Heart right ventricle (tissue), 16 donors: ENCODE results near the gene ARGLU1. TPM values are rescaled to one million over a fixed set of nuclear protein-coding genes. Genes with fewer than 3 reads are reported as not detected.

ENCODE experiments used
- ATAC-seq, 8 donors: fragments of 200-7000 bp; cut with Tn5 transposase; one replicate each; pipeline ENCODE4 v1.9.1; 2020; ENCODE audit warnings: mild to moderate bottlenecking in 8 of 8, moderate library complexity in 8 of 8, moderate number of reproducible peaks in 1 of 8
- DNase-seq, 2 donors: peaks; one replicate each; pipeline ENCODE4 v3.0.0-alpha.2; 2020
- H3K27ac ChIP-seq, 10 donors: fragments of 200-600 bp; sonication (generic) in 2 of 10; one replicate each; pipeline versions ENCODE4 v1.5.0 to v1.8.0; 2020 to 2022; ENCODE audit warnings: mild to moderate bottlenecking in 3 of 10
- H3K27me3 ChIP-seq, 7 donors: fragments of 200-600 bp; one replicate each; pipeline ENCODE4 v1.8.0; 2021 to 2022; ENCODE audit warnings: mild to moderate bottlenecking in 2 of 7
- H3K36me3 ChIP-seq, 9 donors: fragments of 200-600 bp; sonication (generic) in 1 of 9; one replicate each; pipeline versions ENCODE4 v1.5.0 to v1.8.0; 2020 to 2022; ENCODE audit warnings: mild to moderate bottlenecking in 2 of 9
- H3K4me1 ChIP-seq, 9 donors: fragments of 200-600 bp; sonication (generic) in 1 of 9; one replicate each; pipeline versions ENCODE4 v1.5.0 to v1.8.0; 2020 to 2022; ENCODE audit warnings: mild to moderate bottlenecking in 4 of 9
- H3K4me3 ChIP-seq, 10 donors: fragments of 200-600 bp; sonication (generic) in 2 of 10; one replicate each; pipeline versions ENCODE4 v1.5.0 to v1.8.0; 2020 to 2022; ENCODE audit warnings: mild to moderate bottlenecking in 7 of 10, moderate library complexity in 2 of 10
- H3K9me3 ChIP-seq, 11 donors: fragments of 200-600 bp in 10 of 11; sonication (generic) in 2 of 11; one replicate each; pipeline versions ENCODE4 v1.5.0 to v1.8.0; 2013 to 2022; ENCODE audit warnings: mild to moderate bottlenecking in 2 of 11, control low read depth in 1 of 11, moderate library complexity in 1 of 11
- WGBS, 2 donors: extraction: QIAGEN DNeasy Blood & Tissue Kit; methylation state at CpG; one replicate each; pipeline ENCODE4 v1.1.7; 2013; ENCODE audit warnings: inconsistent platforms in 1 of 2; 5-methylcytosine and 5-hydroxymethylcytosine counted together
- intact Hi-C, 10 donors: fragments of 100-400 bp; cut with DNase I; formaldehyde crosslinking; loops; one replicate each; pipeline versions ENCODE4 v1.11.1 to v1.14.2; 2022
- polyA plus RNA-seq, 2 donors: library from polyadenylated mRNA; stranded (reverse); fragments of 200-250 nt; gene quantifications; one replicate each; pipeline ENCODE4 v1.2.3, GENCODE V29; 2013
- total RNA-seq, 10 donors: library from RNA; stranded (reverse); fragmentation: NEBNext Ultra II Directional in 3 of 10; extraction: Animal tissue kit (Norgen Biotek cat#: 25700) in 3 of 10; gene quantifications; one replicate each; pipeline versions ENCODE4 v1.2.1 to v1.2.4, GENCODE V29; 2021 to 2023
- TF ChIP-seq, protein P1 (sequence below), 9 donors: fragments of 200-600 bp; sonication (generic) in 2 of 9; IDR thresholded peaks; one replicate each; pipeline versions ENCODE4 v1.5.0 to v1.8.0; 2021 to 2022; ENCODE audit warnings: antibody characterized with exemption in 9 of 9, mild to moderate bottlenecking in 5 of 9, moderate library complexity in 1 of 9
- donor health status: Arrhythmogenic right ventricular cardiomyopathy.
- donor health status: ischemic (EF 13 %, LVEDD 7.1; RV severe dilation, severe dysfunction).
- donor health status: healthy with polysubstance abuse.
- donor health status: DM: no; HTN: yes; CAD: no.
- donor health status: DM: no; HTN: no; CAD: no.
- donor health status: ischemic (EF 25% LVEDD 6.9; RV normal size, moderate dysfunction).
- donor health status: ischemic (EF 25% LVEDD 5.7; RV mildly dilated, moderate dysfunction).
- donor health status: healthy.
- donor health status: DM: yes; HTN: yes; CAD: no.
- donor health status: Ischemic cardiomyopathy.
- donor health status: ischemic (EF 35%, LVEDD 5.7; RV mildly dilated, moderate dysfunction).
- donor health status: nonischemic (EF 11% LVEDD 7.7; RV severe dilation, severe dysfunction).
- donor health status: DM: yes; HTN: yes; CAD: no.
- donor health status: PGD.
- donor health status: ischemic (EF 29% LVEDD 5.4; RV normal size, mild dysfunction).
- donor health status: nonischemic (EF 23%, LVEDD 6.1; RV moderate dilation, normal function).

Gene ARGLU1
- total and polyA plus RNA-seq, 12 donors: 19.1 to 148 (median 29.6) TPM

DNA sequence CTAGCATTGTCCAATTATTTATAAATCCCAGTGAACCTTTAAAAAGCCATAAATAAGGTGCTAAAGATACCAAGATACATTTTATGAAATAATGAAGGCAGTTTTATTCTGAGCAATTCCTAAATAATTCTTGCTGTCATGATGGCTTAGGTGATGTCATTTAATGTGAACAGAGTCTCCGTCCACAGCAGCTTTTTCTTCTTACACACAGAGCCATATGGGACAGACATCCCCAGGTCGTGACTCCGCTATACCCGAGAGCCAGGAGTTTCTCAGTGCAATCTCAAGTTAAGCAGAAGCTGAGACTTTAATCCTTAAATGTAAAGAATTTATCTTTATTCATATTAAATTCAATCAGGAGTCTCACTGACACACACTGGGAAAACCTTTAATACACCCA, 62.2 kb downstream of the ARGLU1 start:
- H3K4me1 ChIP-seq: peaks cover 0 to 72% (median 12%) of the 10 kb centered on the region in 9 donors

DNA sequence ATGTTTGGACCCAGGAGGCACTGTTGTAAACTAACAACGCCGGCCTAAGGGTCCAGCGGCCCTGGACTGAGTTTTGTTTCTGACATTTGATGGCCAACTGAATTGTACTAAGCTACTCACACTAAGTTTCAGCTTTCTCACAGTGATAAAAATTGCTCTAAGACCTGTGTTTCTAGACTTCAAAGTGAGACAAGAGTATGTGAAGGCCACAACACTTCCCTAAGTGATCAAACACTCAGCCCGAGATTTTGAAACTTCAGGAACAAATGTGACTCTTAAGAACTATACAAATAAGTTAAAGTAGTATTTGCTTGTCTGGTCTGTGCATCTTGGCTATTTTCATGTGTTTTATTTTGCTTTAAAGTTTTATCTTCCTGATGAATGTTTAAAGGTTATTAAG, 62.6 kb downstream of the ARGLU1 start:
- TF ChIP-seq, protein P1, sequence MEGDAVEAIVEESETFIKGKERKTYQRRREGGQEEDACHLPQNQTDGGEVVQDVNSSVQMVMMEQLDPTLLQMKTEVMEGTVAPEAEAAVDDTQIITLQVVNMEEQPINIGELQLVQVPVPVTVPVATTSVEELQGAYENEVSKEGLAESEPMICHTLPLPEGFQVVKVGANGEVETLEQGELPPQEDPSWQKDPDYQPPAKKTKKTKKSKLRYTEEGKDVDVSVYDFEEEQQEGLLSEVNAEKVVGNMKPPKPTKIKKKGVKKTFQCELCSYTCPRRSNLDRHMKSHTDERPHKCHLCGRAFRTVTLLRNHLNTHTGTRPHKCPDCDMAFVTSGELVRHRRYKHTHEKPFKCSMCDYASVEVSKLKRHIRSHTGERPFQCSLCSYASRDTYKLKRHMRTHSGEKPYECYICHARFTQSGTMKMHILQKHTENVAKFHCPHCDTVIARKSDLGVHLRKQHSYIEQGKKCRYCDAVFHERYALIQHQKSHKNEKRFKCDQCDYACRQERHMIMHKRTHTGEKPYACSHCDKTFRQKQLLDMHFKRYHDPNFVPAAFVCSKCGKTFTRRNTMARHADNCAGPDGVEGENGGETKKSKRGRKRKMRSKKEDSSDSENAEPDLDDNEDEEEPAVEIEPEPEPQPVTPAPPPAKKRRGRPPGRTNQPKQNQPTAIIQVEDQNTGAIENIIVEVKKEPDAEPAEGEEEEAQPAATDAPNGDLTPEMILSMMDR (IDR thresholded peaks at IDR 0.05): no peak

More for the DNA sequence above, 62.2 kb downstream of the ARGLU1 start:
- H3K36me3 ChIP-seq: peaks cover 0 to 40% (median 0%) of the 10 kb centered on the region in 9 donors
- H3K27ac ChIP-seq: no peak overlapping the region
- H3K4me3 ChIP-seq: no peak overlapping the region
- intact Hi-C loops: no loop called here
- H3K27me3 ChIP-seq: no peaks in the 10 kb centered on the region
- no peak for ATAC-seq
- TF ChIP-seq, protein P1 (IDR thresholded peaks at IDR 0.05): no peak
- H3K9me3 ChIP-seq: no peaks in the 10 kb centered on the region
- 83 to 87% methylated on average over 4 of the region's 4 CpGs for WGBS, 2 donors
- DNase-seq: no peak

DNA sequence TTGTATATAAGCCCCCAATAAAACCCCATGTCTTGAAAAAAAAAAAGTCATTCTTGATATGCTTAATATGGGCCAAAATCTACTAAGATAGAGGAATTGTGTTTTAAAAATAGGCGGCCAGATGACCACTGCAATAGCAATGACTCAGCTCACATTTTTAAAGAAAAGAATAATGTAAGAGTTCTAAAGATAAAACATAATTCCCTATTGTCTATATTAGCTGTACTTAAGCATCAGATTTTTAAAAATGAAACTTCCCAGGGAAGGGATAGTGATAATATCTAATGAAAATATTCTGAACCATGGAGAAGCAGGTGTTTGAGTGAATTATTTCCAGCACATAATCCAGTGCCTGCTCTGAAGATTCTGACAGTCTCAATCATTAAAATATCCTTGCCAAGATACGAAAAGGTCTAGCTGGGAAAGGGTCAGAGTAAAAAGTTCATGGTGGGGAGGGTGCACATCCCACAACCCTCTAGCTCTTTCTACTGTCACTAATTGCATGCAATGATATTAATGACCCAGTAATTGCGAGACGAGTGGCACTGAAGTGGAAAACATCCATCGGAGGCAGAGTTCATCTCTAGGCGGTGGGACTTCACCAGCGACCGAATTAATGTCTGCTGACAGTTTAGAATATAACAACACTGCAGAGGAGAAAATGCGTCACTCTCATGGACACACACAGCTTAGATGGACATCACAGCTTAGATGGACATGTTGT, 64.0 kb downstream of the ARGLU1 start:
- H3K9me3 ChIP-seq: no peaks in the 10 kb centered on the region
- H3K27me3 ChIP-seq: no peaks in the 10 kb centered on the region
- 76 to 89% methylated on average over 9 of the region's 9 CpGs for WGBS, 2 donors
- H3K27ac ChIP-seq: peak overlapping the region in 3 of 10 donors; percentile 23 to 46 (median 34)
- ATAC-seq (peak in 5 of 8 donors; percentile 4 to 29 (median 18)), DNase-seq (no peak)
- no peak overlapping the region for H3K4me3 ChIP-seq
- peaks cover 0 to 26% (median 0%) of the 10 kb centered on the region in 9 donors for H3K36me3 ChIP-seq
- TF ChIP-seq, protein P1 (IDR thresholded peaks at IDR 0.05): no peak
- intact Hi-C loops: no loop called here
- peaks cover 0 to 86% (median 30%) of the 10 kb centered on the region in 9 donors for H3K4me1 ChIP-seq

More for the DNA sequence above, 62.6 kb downstream of the ARGLU1 start:
- Histone ChIP-seq H3K27me3 (no peaks in the 10 kb centered on the region), H3K27ac (no peak overlapping the region), H3K9me3 (no peaks in the 10 kb centered on the region), H3K4me1 (peaks cover 0 to 76% (median 16%) of the 10 kb centered on the region in 9 donors), H3K36me3 (peaks cover 0 to 35% (median 0%) of the 10 kb centered on the region in 9 donors), H3K4me3 (no peak overlapping the region)
- 91 to 92% methylated on average over 4 of the region's 4 CpGs for WGBS, 2 donors
- DNase-seq (no peak), ATAC-seq (no peak)
- intact Hi-C loops: no loop called here

GRCh38 chr13:106503272-106503671, 64.7 kb downstream of the ARGLU1 start:
- H3K4me1 ChIP-seq: peaks cover 0 to 86% (median 33%) of the 10 kb centered on the region in 9 donors
- peaks cover 0 to 26% (median 0%) of the 10 kb centered on the region in 9 donors for H3K36me3 ChIP-seq
- TF ChIP-seq, protein P1 (IDR thresholded peaks at IDR 0.05): no peak
- ATAC-seq: peak in 2 of 8 donors; percentile 5 to 18
- peak overlapping the region in 3 of 10 donors; percentile 23 to 46 (median 34) for H3K27ac ChIP-seq
- WGBS, 2 donors: 84 to 85% methylated on average over 5 of the region's 5 CpGs
- no peaks in the 10 kb centered on the region for H3K27me3 ChIP-seq
- no peak overlapping the region for H3K4me3 ChIP-seq
- DNase-seq: no peak
- intact Hi-C loops: no loop called here
- H3K9me3 ChIP-seq: no peaks in the 10 kb centered on the region
